ENCODE results near the gene SLC17A9.

The SLC17A9 gene

DNA sequence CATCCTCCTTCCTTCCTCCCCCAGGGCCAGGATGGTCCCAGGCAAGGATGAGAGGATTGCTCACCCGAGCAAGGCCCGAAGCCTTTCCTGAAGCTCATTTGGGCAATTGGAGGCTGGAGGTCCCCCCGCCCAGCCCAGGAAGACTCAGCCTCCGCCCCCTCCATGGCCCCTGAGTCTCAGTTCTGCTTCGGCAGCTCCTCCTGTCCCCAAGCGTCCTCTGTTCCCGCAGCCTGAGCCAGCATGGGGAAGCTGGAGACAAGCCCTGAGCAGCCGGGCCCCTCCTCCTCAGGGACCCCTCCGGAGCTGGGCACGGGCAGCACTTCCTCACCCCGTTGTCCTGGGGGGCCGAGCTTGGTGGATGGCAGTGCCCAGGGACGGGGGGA, 26.0 kb downstream of the SLC17A9 start:
- peaks cover 30% of the 10 kb centered on the region for H3K27me3 ChIP-seq (ENCODE audit: insufficient read depth, insufficient read length)

DNA sequence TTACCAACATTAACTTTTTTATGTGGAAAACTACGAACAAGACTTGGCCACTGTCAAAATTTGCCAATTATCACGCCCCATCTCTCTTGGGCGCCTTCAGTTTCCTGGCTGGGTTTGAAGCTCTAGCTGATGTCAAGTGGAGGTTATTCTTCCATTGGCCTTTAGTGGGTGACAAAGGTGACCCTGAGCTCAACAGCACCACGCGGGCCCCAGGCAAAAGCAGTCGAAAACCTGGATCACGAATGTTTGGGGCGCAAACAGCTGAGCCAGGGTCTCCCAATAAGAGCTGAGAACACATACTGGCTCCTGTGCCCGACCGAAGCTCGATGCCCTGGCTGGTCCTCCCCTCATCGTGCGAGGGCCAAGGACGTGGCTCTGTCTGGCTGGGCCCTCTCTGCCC, 26.8 kb downstream of the SLC17A9 start:
- peaks cover 37% of the 10 kb centered on the region for H3K4me1 ChIP-seq (ENCODE audit: insufficient read depth, insufficient read length)
- no peaks in the 10 kb centered on the region for H3K9me3 ChIP-seq (ENCODE audit: insufficient read depth, low read length)
- no peak for DNase-seq (ENCODE audit: low read depth, low spot score)
- no peak overlapping the region for H3K9ac ChIP-seq (ENCODE audit: insufficient read length, low read depth)
- no peaks in the 10 kb centered on the region for H3K36me3 ChIP-seq (ENCODE audit: insufficient read depth, insufficient read length, low read length)
- peaks cover 25% of the 10 kb centered on the region for H3K27me3 ChIP-seq (ENCODE audit: insufficient read depth, insufficient read length)
- TF ChIP-seq YY1 (IDR thresholded peaks at IDR 0.05; ENCODE audit: insufficient read depth, insufficient read length) (no peak), SUZ12 (IDR thresholded peaks at IDR 0.05; ENCODE audit: extremely low read depth, insufficient read depth, insufficient read length) (no peak), ZNF274 (IDR thresholded peaks at IDR 0.05; ENCODE audit: low read depth, low read length) (no peak)
- no peak overlapping the region for H3K4me3 ChIP-seq (ENCODE audit: insufficient read length, low read depth)

More for the DNA sequence above, 26.0 kb downstream of the SLC17A9 start:
- Histone ChIP-seq H3K4me1 (ENCODE audit: insufficient read depth, insufficient read length) (peaks cover 34% of the 10 kb centered on the region), H3K9me3 (ENCODE audit: insufficient read depth, low read length) (no peaks in the 10 kb centered on the region), H3K9ac (ENCODE audit: insufficient read length, low read depth) (peak overlapping the region; percentile 12), H3K36me3 (ENCODE audit: insufficient read depth, insufficient read length, low read length) (no peaks in the 10 kb centered on the region), H3K4me3 (ENCODE audit: insufficient read length, low read depth) (no peak overlapping the region)
- DNase-seq (ENCODE audit: low read depth, low spot score): no peak
- TF ChIP-seq ZNF274 (IDR thresholded peaks at IDR 0.05; ENCODE audit: low read depth, low read length): no peak
- no peak for TF ChIP-seq YY1 (IDR thresholded peaks at IDR 0.05; ENCODE audit: insufficient read depth, insufficient read length)
- TF ChIP-seq SUZ12 (IDR thresholded peaks at IDR 0.05; ENCODE audit: extremely low read depth, insufficient read depth, insufficient read length): no peak

DNA sequence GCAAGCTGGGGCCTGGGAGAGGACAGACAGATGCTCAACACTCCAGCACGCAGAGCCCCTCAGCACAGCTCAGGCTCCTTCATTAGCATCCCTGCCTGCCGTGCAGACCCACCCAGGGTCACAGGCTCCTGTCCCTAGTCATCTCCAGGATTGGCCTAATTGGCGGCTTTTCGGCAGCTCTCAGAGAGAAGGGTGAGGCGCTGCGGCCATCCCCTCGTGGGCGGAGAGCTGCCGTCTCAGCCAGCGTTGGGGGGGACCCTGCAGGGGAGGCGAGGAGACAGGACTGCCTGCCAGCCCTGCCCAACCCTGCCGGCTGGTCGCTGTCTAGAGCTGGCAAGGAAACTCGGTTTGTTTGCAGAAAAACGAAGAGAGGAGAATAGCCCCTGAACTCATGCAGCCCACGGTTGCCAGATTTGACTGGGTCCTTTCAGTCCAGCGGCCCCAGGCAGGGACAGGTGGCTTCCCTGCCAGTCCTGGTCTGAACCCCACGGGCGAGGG, 27.4 kb downstream of the SLC17A9 start:
- peaks cover 33% of the 10 kb centered on the region for H3K4me1 ChIP-seq (ENCODE audit: insufficient read depth, insufficient read length)
- H3K9ac ChIP-seq (ENCODE audit: insufficient read length, low read depth): no peak overlapping the region
- no peak for TF ChIP-seq SUZ12 (IDR thresholded peaks at IDR 0.05; ENCODE audit: extremely low read depth, insufficient read depth, insufficient read length)
- no peak for TF ChIP-seq YY1 (IDR thresholded peaks at IDR 0.05; ENCODE audit: insufficient read depth, insufficient read length)
- TF ChIP-seq ZNF274 (IDR thresholded peaks at IDR 0.05; ENCODE audit: low read depth, low read length): no peak

DNA sequence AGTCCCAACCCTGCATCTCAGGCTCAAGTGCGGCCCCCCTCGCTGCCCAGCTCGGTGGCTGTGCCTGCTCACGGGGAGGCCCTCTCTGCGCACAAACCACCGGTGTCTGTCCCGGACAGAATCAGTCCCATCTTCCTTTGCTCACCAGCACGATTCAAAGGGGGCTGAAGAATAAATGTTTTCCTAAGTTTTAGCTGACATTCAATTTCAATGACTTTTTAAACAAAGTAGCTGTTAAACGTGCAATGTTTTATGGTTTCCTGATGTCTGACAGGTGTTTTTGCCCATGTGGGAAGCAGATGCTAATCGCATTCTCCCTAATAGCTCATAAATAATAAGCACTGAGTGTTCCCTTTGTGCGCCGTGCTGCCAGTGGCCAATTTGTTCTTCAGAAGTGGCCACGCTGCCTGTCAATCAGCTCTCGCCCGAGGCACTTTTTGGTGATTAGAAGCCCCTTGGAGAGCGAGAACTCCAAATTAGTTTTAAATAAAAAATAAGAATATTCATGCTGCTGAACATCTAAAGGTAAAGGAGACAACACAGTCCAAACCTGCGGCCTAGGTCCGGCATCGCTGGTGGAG, 28.0 kb downstream of the SLC17A9 start:
- Histone ChIP-seq H3K9me3 (ENCODE audit: insufficient read depth, low read length) (no peaks in the 10 kb centered on the region), H3K36me3 (ENCODE audit: insufficient read depth, insufficient read length, low read length) (no peaks in the 10 kb centered on the region), H3K27me3 (ENCODE audit: insufficient read depth, insufficient read length) (peaks cover 13% of the 10 kb centered on the region), H3K4me3 (ENCODE audit: insufficient read length, low read depth) (no peak overlapping the region), H3K4me1 (ENCODE audit: insufficient read depth, insufficient read length) (peaks cover 29% of the 10 kb centered on the region), H3K9ac (ENCODE audit: insufficient read length, low read depth) (no peak overlapping the region)
- no peak for DNase-seq (ENCODE audit: low read depth, low spot score)
- no peak for TF ChIP-seq ZNF274 (IDR thresholded peaks at IDR 0.05; ENCODE audit: low read depth, low read length)
- TF ChIP-seq SUZ12 (IDR thresholded peaks at IDR 0.05; ENCODE audit: extremely low read depth, insufficient read depth, insufficient read length): no peak
- no peak for TF ChIP-seq YY1 (IDR thresholded peaks at IDR 0.05; ENCODE audit: insufficient read depth, insufficient read length)

More for the DNA sequence above, 27.4 kb downstream of the SLC17A9 start:
- DNase-seq (ENCODE audit: low read depth, low spot score): no peak
- H3K36me3 ChIP-seq (ENCODE audit: insufficient read depth, insufficient read length, low read length): no peaks in the 10 kb centered on the region
- no peaks in the 10 kb centered on the region for H3K9me3 ChIP-seq (ENCODE audit: insufficient read depth, low read length)
- no peak overlapping the region for H3K4me3 ChIP-seq (ENCODE audit: insufficient read length, low read depth)
- peaks cover 19% of the 10 kb centered on the region for H3K27me3 ChIP-seq (ENCODE audit: insufficient read depth, insufficient read length)

DNA sequence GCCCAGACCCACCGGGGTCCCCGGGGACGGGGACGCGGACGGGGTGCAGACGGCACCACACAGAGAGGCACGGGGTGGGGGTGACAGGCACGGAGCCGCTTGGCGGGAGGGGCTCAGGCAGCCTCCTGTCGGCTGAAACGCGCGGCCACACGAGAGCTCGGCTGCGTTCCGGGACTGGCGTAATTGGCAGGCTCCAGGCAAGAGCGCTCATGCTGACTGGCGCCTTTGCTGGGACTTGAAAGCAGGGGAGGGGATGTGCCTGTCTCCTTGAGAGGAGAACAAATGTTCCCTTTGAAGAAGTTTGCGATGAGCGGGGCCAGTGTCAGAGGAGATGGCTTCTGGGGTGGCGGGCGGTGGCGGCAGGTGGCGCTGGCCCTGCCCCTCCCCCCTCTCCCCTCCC, 28.5 kb downstream of the SLC17A9 start:
- peaks cover 11% of the 10 kb centered on the region for H3K27me3 ChIP-seq (ENCODE audit: insufficient read depth, insufficient read length)
- TF ChIP-seq SUZ12 (IDR thresholded peaks at IDR 0.05; ENCODE audit: extremely low read depth, insufficient read depth, insufficient read length): no peak
- TF ChIP-seq YY1 (IDR thresholded peaks at IDR 0.05; ENCODE audit: insufficient read depth, insufficient read length): no peak
- no peak for TF ChIP-seq ZNF274 (IDR thresholded peaks at IDR 0.05; ENCODE audit: low read depth, low read length)
- H3K9ac ChIP-seq (ENCODE audit: insufficient read length, low read depth): no peak overlapping the region
- peaks cover 31% of the 10 kb centered on the region for H3K4me1 ChIP-seq (ENCODE audit: insufficient read depth, insufficient read length)
- H3K9me3 ChIP-seq (ENCODE audit: insufficient read depth, low read length): no peaks in the 10 kb centered on the region
- H3K4me3 ChIP-seq (ENCODE audit: insufficient read length, low read depth): no peak overlapping the region
- no peaks in the 10 kb centered on the region for H3K36me3 ChIP-seq (ENCODE audit: insufficient read depth, insufficient read length, low read length)
- DNase-seq (ENCODE audit: low read depth, low spot score): no peak

DNA sequence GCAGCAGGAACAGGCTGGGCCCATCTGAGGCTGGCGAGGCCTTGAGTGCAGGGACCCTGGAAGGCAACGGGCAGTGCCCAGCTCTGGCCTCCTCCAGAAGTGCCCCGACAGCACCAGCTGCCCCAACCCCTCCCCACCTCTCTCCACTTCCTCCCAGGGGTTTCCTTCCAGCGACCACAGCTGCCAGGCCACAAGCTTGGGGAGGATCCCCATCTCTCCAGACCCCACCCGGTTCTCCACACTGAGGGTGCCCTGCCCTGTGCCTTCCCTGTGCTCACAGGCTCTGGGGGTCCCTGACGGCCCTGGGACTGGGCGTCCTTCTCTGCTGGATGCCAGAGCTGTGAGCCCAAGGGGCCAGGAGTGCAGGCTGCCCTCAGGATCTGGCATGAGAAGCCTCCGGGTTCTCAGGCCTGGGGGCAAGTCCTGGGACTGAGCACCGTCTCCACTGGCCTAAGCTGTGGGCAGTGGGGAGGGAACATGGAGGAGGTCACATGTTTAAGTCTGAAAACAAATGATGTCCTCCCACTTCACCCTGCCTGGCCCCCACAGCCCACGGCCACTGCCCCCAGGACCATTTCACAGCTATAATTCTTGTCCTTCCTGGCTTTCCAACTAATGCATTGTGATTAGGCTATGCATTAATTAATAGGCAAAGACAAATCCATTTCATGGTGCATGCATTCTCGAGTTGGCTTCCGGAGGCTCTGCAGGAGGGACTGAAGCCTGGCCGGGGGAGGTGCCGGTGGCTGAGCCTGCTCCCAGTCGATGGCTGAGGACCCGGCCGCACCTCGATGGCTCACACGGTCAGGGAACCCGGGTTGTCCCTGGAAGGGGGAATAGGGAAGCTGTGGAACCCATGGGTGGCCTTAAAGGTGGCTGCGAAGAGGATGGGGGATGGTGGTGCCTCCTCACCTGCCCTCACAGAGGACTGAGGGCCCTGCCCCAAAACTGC, 29.9 kb downstream of the SLC17A9 start:
- no peaks in the 10 kb centered on the region for H3K36me3 ChIP-seq (ENCODE audit: insufficient read depth, insufficient read length, low read length)
- no peak overlapping the region for H3K4me3 ChIP-seq (ENCODE audit: insufficient read length, low read depth)
- H3K4me1 ChIP-seq (ENCODE audit: insufficient read depth, insufficient read length): peaks cover 35% of the 10 kb centered on the region
- DNase-seq (ENCODE audit: low read depth, low spot score): no peak
- no peaks in the 10 kb centered on the region for H3K9me3 ChIP-seq (ENCODE audit: insufficient read depth, low read length)
- no peak overlapping the region for H3K9ac ChIP-seq (ENCODE audit: insufficient read length, low read depth)
- H3K27me3 ChIP-seq (ENCODE audit: insufficient read depth, insufficient read length): peaks cover 6% of the 10 kb centered on the region
- TF ChIP-seq ZNF274 (IDR thresholded peaks at IDR 0.05; ENCODE audit: low read depth, low read length) (no peak), SUZ12 (IDR thresholded peaks at IDR 0.05; ENCODE audit: extremely low read depth, insufficient read depth, insufficient read length) (no peak), YY1 (IDR thresholded peaks at IDR 0.05; ENCODE audit: insufficient read depth, insufficient read length) (no peak)

DNA sequence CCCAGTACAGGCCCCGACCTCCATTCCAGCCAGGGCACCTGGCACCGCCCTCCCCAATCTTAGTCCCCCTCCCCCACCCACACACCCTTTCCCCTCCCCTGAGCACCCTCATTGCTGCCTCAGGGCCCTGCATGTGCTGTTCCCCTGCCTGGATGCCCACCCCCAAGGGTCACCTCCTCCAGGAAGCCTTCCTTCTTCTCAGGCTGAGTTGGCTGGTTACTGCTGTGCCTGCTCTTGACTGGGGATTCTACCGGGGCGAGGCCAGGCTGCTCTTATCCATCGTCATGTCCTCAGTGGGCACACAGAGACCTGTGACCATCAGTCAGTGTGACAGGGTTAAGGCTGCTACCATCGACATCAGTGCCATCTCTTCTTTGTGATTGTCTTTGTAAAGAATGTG, 30.7 kb downstream of the SLC17A9 start:
- no peak for DNase-seq (ENCODE audit: low read depth, low spot score)
- H3K9ac ChIP-seq (ENCODE audit: insufficient read length, low read depth): no peak overlapping the region
- peaks cover 6% of the 10 kb centered on the region for H3K27me3 ChIP-seq (ENCODE audit: insufficient read depth, insufficient read length)
- no peak overlapping the region for H3K4me3 ChIP-seq (ENCODE audit: insufficient read length, low read depth)
- TF ChIP-seq ZNF274 (IDR thresholded peaks at IDR 0.05; ENCODE audit: low read depth, low read length): no peak
- TF ChIP-seq YY1 (IDR thresholded peaks at IDR 0.05; ENCODE audit: insufficient read depth, insufficient read length): no peak
- no peak for TF ChIP-seq SUZ12 (IDR thresholded peaks at IDR 0.05; ENCODE audit: extremely low read depth, insufficient read depth, insufficient read length)
- no peaks in the 10 kb centered on the region for H3K36me3 ChIP-seq (ENCODE audit: insufficient read depth, insufficient read length, low read length)
- peaks cover 35% of the 10 kb centered on the region for H3K4me1 ChIP-seq (ENCODE audit: insufficient read depth, insufficient read length)
- H3K9me3 ChIP-seq (ENCODE audit: insufficient read depth, low read length): no peaks in the 10 kb centered on the region

Data from NT2/D1 (cell line).